ENCODE measurements around the gene GPBAR1. TPM values are rescaled to one million over a fixed set of nuclear protein-coding genes. Genes with fewer than 3 reads are reported as not detected.

GPBAR1 gene
- total RNA-seq, 1 donor from 2014 or later: 1.6 TPM

- Mint-ChIP-seq H3K36me3 (ENCODE audit: unreplicated experiment) (no peaks in the 10 kb centered on the region), H3K4me3 (ENCODE audit: unreplicated experiment) (no peak overlapping the region), H3K27me3 (ENCODE audit: unreplicated experiment) (no peaks in the 10 kb centered on the region), H3K27ac (ENCODE audit: unreplicated experiment) (no peak overlapping the region), H3K9me3 (ENCODE audit: unreplicated experiment) (no peaks in the 10 kb centered on the region), H3K4me1 (ENCODE audit: low read depth, unreplicated experiment) (no peaks in the 10 kb centered on the region)
- no peak for TF ChIP-seq CTCF (IDR thresholded peaks at IDR 0.05; ENCODE audit: partially characterized antibody, unreplicated experiment)
- DNase-seq: no peak
Measured at GRCh38 chr2:218300141-218300540, 39.3 kb downstream of the GPBAR1 start.

GRCh38 chr2:218301176-218301819, 40.5 kb downstream of the GPBAR1 start:
- peaks cover 1% of the 10 kb centered on the region for H3K27me3 Mint-ChIP-seq (ENCODE audit: unreplicated experiment)
- no peaks in the 10 kb centered on the region for H3K36me3 Mint-ChIP-seq (ENCODE audit: unreplicated experiment)
- no peak overlapping the region for H3K4me3 Mint-ChIP-seq (ENCODE audit: unreplicated experiment)
- DNase-seq: peak; percentile 88
- peak; percentile 98 for TF ChIP-seq CTCF (IDR thresholded peaks at IDR 0.05; ENCODE audit: partially characterized antibody, unreplicated experiment)
- H3K9me3 Mint-ChIP-seq (ENCODE audit: unreplicated experiment): no peaks in the 10 kb centered on the region
- no peak overlapping the region for H3K27ac Mint-ChIP-seq (ENCODE audit: unreplicated experiment)
- no peaks in the 10 kb centered on the region for H3K4me1 Mint-ChIP-seq (ENCODE audit: low read depth, unreplicated experiment)

GRCh38 chr2:218305383-218305782, 44.6 kb downstream of the GPBAR1 start:
- DNase-seq: no peak
- H3K36me3 Mint-ChIP-seq (ENCODE audit: unreplicated experiment): no peaks in the 10 kb centered on the region
- no peaks in the 10 kb centered on the region for H3K9me3 Mint-ChIP-seq (ENCODE audit: unreplicated experiment)
- TF ChIP-seq CTCF (IDR thresholded peaks at IDR 0.05; ENCODE audit: partially characterized antibody, unreplicated experiment): no peak
- H3K27ac Mint-ChIP-seq (ENCODE audit: unreplicated experiment): no peak overlapping the region
- H3K4me3 Mint-ChIP-seq (ENCODE audit: unreplicated experiment): no peak overlapping the region
- H3K27me3 Mint-ChIP-seq (ENCODE audit: unreplicated experiment): peaks cover 1% of the 10 kb centered on the region
- no peaks in the 10 kb centered on the region for H3K4me1 Mint-ChIP-seq (ENCODE audit: low read depth, unreplicated experiment)

GRCh38 chr2:218306184-218306920, 45.5 kb downstream of the GPBAR1 start:
- Mint-ChIP-seq H3K9me3 (ENCODE audit: unreplicated experiment) (no peaks in the 10 kb centered on the region), H3K27me3 (ENCODE audit: unreplicated experiment) (peaks cover 4% of the 10 kb centered on the region), H3K36me3 (ENCODE audit: unreplicated experiment) (no peaks in the 10 kb centered on the region), H3K27ac (ENCODE audit: unreplicated experiment) (no peak overlapping the region), H3K4me1 (ENCODE audit: low read depth, unreplicated experiment) (no peaks in the 10 kb centered on the region), H3K4me3 (ENCODE audit: unreplicated experiment) (no peak overlapping the region)
- no peak for TF ChIP-seq CTCF (IDR thresholded peaks at IDR 0.05; ENCODE audit: partially characterized antibody, unreplicated experiment)
- no peak for DNase-seq
